ENCODE results near the gene TFB2M.
"Not testable (repeated sequence)": the region's sequence is repeated elsewhere in the genome, so short reads cannot be mapped to it uniquely, and the experiment has no call there.

TFB2M gene

DNA sequence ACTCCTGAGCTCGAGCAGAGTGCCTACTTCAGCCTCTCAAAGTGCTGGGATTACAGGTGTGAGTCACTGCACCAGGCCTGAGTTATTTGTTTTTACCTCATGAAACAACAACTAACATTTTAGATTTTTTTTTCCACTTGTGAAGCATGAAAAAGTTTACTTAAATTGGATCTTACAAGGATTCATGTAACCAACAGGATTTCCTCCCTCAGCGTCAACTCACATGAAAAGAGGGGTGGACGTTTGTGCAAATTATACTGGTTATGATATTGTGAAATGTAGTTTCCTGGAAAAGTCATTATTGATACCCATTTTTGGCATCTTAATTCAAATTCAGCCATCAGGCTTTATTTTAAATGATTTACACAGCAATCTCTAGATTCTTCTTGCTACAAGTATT, 6.7 kb upstream of the TFB2M start:
- Histone ChIP-seq H3K9ac (ENCODE audit: low read depth in 1 of 2, low read length in 2 of 2) (no peak overlapping the region), H3K9me3 (ENCODE audit: control insufficient read depth in 2 of 2, low read length in 2 of 2) (no peaks in the 10 kb centered on the region), H3K4me1 (ENCODE audit: control insufficient read depth in 2 of 2, insufficient read depth in 2 of 2, low read length in 2 of 2) (peaks cover 16 to 29% of the 10 kb centered on the region in 2 donors), H3K27ac (ENCODE audit: low read depth in 2 of 2, low read length in 2 of 2) (no peak overlapping the region), H3K4me3 (ENCODE audit: low read length in 2 of 2) (no peak overlapping the region), H3K36me3 (ENCODE audit: control insufficient read depth in 2 of 2, insufficient read depth in 2 of 2, low read length in 2 of 2) (no peaks in the 10 kb centered on the region), H3K27me3 (ENCODE audit: control insufficient read depth in 2 of 2, insufficient read depth in 2 of 2, low read length in 2 of 2) (no peaks in the 10 kb centered on the region)

DNA sequence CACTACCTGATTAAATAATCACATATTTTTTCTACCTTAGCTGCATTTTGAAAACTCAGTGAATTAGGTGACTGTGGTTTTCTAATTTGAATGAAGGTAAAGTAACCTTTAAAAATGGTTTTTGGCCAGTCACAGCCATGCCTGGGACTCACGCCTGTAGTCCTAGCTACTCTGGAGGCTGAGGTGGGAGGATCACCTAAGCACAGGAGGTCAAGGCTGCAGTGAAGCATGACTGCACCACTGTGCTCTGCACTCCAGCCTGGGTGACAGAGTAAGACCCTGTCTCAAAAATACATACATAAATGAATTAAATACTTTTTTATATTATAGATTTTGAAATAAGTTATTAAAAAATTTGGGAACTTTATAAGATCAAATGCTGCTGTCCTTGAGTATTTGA, 5.9 kb upstream of the TFB2M start:
- Histone ChIP-seq H3K27me3 (ENCODE audit: control insufficient read depth in 2 of 2, insufficient read depth in 2 of 2, low read length in 2 of 2) (no peaks in the 10 kb centered on the region), H3K9ac (ENCODE audit: low read depth in 1 of 2, low read length in 2 of 2) (no peak overlapping the region), H3K36me3 (ENCODE audit: control insufficient read depth in 2 of 2, insufficient read depth in 2 of 2, low read length in 2 of 2) (no peaks in the 10 kb centered on the region), H3K4me3 (ENCODE audit: low read length in 2 of 2) (no peak overlapping the region), H3K4me1 (ENCODE audit: control insufficient read depth in 2 of 2, insufficient read depth in 2 of 2, low read length in 2 of 2) (peaks cover 23 to 32% of the 10 kb centered on the region in 2 donors), H3K27ac (ENCODE audit: low read depth in 2 of 2, low read length in 2 of 2) (no peak overlapping the region), H3K9me3 (ENCODE audit: control insufficient read depth in 2 of 2, low read length in 2 of 2) (no peaks in the 10 kb centered on the region)

- H3K9me3 ChIP-seq (ENCODE audit: control insufficient read depth in 2 of 2, low read length in 2 of 2); H3K4me3 ChIP-seq (ENCODE audit: low read length in 2 of 2); H3K27me3 ChIP-seq (ENCODE audit: control insufficient read depth in 2 of 2, insufficient read depth in 2 of 2, low read length in 2 of 2); H3K36me3 ChIP-seq (ENCODE audit: control insufficient read depth in 2 of 2, insufficient read depth in 2 of 2, low read length in 2 of 2); H3K9ac ChIP-seq (ENCODE audit: low read depth in 1 of 2, low read length in 2 of 2): not testable (repeated sequence)
- Histone ChIP-seq H3K4me1 (ENCODE audit: control insufficient read depth in 2 of 2, insufficient read depth in 2 of 2, low read length in 2 of 2) (peaks cover 23 to 32% of the 10 kb centered on the region in 2 donors), H3K27ac (ENCODE audit: low read depth in 2 of 2, low read length in 2 of 2) (peak overlapping the region; percentile 85 to 92)
Measured at GRCh38 chr1:246571309-246571708, 5.2 kb upstream of the TFB2M start.

- peak overlapping the region; percentile 85 to 92 for H3K27ac ChIP-seq (ENCODE audit: low read depth in 2 of 2, low read length in 2 of 2)
- no peaks in the 10 kb centered on the region for H3K9me3 ChIP-seq (ENCODE audit: control insufficient read depth in 2 of 2, low read length in 2 of 2)
- peak overlapping the region; percentile 28 to 62 for H3K4me3 ChIP-seq (ENCODE audit: low read length in 2 of 2)
- peak overlapping the region; percentile 51 to 53 for H3K9ac ChIP-seq (ENCODE audit: low read depth in 1 of 2, low read length in 2 of 2)
- H3K36me3 ChIP-seq (ENCODE audit: control insufficient read depth in 2 of 2, insufficient read depth in 2 of 2, low read length in 2 of 2): no peaks in the 10 kb centered on the region
- no peaks in the 10 kb centered on the region for H3K27me3 ChIP-seq (ENCODE audit: control insufficient read depth in 2 of 2, insufficient read depth in 2 of 2, low read length in 2 of 2)
- peaks cover 32 to 37% of the 10 kb centered on the region in 2 donors for H3K4me1 ChIP-seq (ENCODE audit: control insufficient read depth in 2 of 2, insufficient read depth in 2 of 2, low read length in 2 of 2)
Measured at GRCh38 chr1:246569248-246570238, 3.5 kb upstream of the TFB2M start.

DNA sequence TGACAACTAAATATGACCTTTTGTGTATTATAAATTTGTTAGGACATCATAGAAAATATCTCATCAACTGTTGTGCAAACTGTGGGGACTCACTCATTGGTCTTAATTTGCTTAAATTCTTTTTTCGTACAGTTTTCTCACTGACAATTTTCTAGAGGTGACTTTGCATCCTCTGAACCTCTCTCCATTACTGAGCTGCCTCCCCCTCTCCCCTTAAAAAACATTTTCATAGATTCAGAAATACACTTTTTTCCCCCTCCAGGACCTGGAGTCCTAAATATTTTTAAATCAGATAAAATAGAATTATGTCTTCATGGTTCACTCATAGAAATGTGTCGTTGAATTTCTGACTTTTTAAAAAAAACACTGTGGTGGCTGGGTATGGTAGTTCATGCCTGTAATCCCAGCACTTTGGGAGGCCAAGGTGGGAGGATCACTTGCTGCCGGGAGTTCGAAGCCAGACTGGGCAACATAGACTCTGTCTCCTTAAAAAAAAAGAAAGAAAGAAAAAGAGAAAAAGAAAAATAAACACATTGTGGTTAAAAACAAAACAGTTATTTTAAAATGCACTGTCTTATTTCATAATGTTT, 1.7 kb upstream of the TFB2M start:
- Histone ChIP-seq H3K36me3 (ENCODE audit: control insufficient read depth in 2 of 2, insufficient read depth in 2 of 2, low read length in 2 of 2) (peaks cover 0 to 3% of the 10 kb centered on the region in 2 donors), H3K9me3 (ENCODE audit: control insufficient read depth in 2 of 2, low read length in 2 of 2) (no peaks in the 10 kb centered on the region), H3K9ac (ENCODE audit: low read depth in 1 of 2, low read length in 2 of 2) (peak overlapping the region; percentile 0 to 99), H3K27ac (ENCODE audit: low read depth in 2 of 2, low read length in 2 of 2) (peak overlapping the region; percentile 90 to 97), H3K4me3 (ENCODE audit: low read length in 2 of 2) (peak overlapping the region; percentile 91 to 100), H3K27me3 (ENCODE audit: control insufficient read depth in 2 of 2, insufficient read depth in 2 of 2, low read length in 2 of 2) (no peaks in the 10 kb centered on the region), H3K4me1 (ENCODE audit: control insufficient read depth in 2 of 2, insufficient read depth in 2 of 2, low read length in 2 of 2) (peaks cover 32 to 37% of the 10 kb centered on the region in 2 donors)

DNA sequence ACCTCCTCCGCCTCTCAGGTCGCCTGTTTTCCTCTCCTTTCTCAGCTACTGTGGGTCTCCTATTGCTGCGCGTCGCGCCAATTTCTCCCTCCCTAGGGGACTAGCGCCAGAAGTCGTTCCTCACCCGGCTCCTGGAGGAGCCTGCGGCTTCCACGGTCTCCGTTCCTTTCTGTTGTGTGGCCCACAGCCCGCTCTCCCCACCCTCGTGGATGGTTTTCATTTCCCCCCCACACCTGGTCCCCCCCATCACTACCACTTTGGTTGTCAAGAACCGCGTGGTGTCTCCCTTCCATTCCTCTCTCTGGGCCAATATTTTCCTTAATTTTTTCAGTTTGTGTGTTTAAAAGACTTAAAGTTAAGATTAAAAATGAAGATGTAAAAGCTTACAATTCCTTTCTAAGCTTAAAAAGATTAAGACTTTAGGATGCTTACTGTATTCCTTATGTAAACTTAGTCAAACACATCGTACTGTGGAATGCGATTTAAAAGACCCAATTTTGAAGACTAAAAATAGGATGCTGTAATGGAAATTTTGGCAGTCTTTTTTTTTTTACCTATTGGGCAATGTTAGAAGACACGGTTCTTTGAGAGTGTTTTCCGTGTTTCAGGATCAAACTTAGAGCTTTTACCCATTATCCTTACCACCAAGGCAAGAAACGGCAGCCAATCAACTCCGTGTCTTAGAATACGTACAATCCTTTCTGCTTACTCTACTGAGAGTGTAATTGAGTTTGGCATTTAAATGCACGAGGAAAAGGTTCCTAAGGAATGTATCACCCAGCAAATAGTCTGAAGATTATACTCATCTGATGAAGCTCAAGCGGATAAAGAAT, 968 bp upstream of the TFB2M start:
- H3K9me3 ChIP-seq (ENCODE audit: control insufficient read depth in 2 of 2, low read length in 2 of 2): no peaks in the 10 kb centered on the region
- peak overlapping the region; percentile 90 to 97 for H3K27ac ChIP-seq (ENCODE audit: low read depth in 2 of 2, low read length in 2 of 2)
- H3K27me3 ChIP-seq (ENCODE audit: control insufficient read depth in 2 of 2, insufficient read depth in 2 of 2, low read length in 2 of 2): no peaks in the 10 kb centered on the region
- H3K36me3 ChIP-seq (ENCODE audit: control insufficient read depth in 2 of 2, insufficient read depth in 2 of 2, low read length in 2 of 2): peaks cover 3% of the 10 kb centered on the region in 2 donors
- H3K4me3 ChIP-seq (ENCODE audit: low read length in 2 of 2): peak overlapping the region; percentile 91 to 100
- peak overlapping the region; percentile 96 to 99 for H3K9ac ChIP-seq (ENCODE audit: low read depth in 1 of 2, low read length in 2 of 2)
- H3K4me1 ChIP-seq (ENCODE audit: control insufficient read depth in 2 of 2, insufficient read depth in 2 of 2, low read length in 2 of 2): peaks cover 32 to 37% of the 10 kb centered on the region in 2 donors

DNA sequence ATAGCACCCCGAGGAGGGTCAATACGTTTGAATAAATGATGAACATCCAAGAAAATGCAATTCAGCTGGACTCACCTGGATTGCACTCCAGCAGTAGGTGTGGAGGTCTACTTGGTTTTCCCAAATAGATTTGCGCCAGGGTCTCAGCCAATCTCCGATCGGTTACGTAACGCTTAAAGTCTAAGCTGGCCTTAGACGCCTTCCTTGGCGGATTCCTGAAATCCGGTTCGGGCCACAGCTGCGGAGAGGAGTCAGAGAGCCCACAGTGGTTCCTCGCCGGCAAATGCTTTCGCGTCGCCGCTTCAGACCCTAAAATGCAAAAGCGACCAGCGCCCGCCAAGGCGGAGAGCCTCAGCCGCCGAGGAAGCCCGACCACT, 322 bp downstream of the TFB2M start:
- Histone ChIP-seq H3K4me3 (ENCODE audit: low read length in 2 of 2) (peak overlapping the region; percentile 91 to 100), H3K27ac (ENCODE audit: low read depth in 2 of 2, low read length in 2 of 2) (peak overlapping the region; percentile 90 to 97), H3K9me3 (ENCODE audit: control insufficient read depth in 2 of 2, low read length in 2 of 2) (no peaks in the 10 kb centered on the region), H3K36me3 (ENCODE audit: control insufficient read depth in 2 of 2, insufficient read depth in 2 of 2, low read length in 2 of 2) (peaks cover 3% of the 10 kb centered on the region in 2 donors), H3K9ac (ENCODE audit: low read depth in 1 of 2, low read length in 2 of 2) (peak overlapping the region; percentile 86 to 89), H3K27me3 (ENCODE audit: control insufficient read depth in 2 of 2, insufficient read depth in 2 of 2, low read length in 2 of 2) (no peaks in the 10 kb centered on the region), H3K4me1 (ENCODE audit: control insufficient read depth in 2 of 2, insufficient read depth in 2 of 2, low read length in 2 of 2) (peaks cover 30 to 32% of the 10 kb centered on the region in 2 donors)

DNA sequence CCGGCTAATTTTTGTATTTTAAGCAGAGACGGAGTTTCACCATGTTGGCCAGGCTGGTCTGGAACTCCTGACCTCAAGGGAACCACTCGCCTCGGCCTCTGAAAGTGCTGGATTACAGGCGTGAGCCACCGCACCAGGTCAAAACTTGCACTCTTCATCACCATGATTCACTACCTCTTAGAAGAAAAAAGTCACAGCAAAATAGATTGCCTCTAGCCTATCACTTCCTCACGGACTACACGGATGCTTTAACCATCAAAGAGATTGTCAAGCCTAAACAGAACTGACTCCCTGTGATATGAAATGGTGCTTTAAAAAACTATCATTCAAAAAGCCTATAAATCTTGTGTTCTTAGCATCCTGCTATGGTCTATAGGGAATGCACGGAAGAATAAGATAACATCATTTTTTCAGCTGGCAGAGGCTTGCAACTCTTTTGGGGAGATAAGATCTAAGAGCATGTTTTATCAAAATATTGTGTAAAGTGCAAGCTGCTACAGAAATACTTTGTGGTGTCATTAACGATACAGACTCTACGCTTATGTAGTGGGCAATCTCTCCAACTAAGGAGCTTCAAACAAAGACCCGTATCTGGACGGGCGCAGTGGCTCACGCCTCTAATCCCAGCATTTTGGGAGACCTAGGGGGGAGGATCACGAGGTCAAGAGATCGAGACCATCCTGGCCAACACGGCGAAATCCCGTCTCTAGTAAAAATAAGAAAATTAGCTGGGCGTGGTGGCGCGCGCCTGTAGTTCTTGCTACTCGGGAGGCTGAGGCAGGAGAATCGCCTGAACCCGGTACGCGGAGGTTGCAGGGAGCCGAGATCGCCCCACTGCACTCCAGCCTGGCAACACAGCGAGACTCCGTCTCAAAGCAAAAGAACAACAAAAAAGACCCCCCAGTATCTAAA, 966 bp downstream of the TFB2M start:
- peak overlapping the region; percentile 91 to 100 for H3K4me3 ChIP-seq (ENCODE audit: low read length in 2 of 2)
- peaks cover 5 to 7% of the 10 kb centered on the region in 2 donors for H3K36me3 ChIP-seq (ENCODE audit: control insufficient read depth in 2 of 2, insufficient read depth in 2 of 2, low read length in 2 of 2)
- no peaks in the 10 kb centered on the region for H3K9me3 ChIP-seq (ENCODE audit: control insufficient read depth in 2 of 2, low read length in 2 of 2)
- no peaks in the 10 kb centered on the region for H3K27me3 ChIP-seq (ENCODE audit: control insufficient read depth in 2 of 2, insufficient read depth in 2 of 2, low read length in 2 of 2)
- H3K27ac ChIP-seq (ENCODE audit: low read depth in 2 of 2, low read length in 2 of 2): peak overlapping the region; percentile 90 to 97
- H3K4me1 ChIP-seq (ENCODE audit: control insufficient read depth in 2 of 2, insufficient read depth in 2 of 2, low read length in 2 of 2): peaks cover 23 to 25% of the 10 kb centered on the region in 2 donors
- H3K9ac ChIP-seq (ENCODE audit: low read depth in 1 of 2, low read length in 2 of 2): peak overlapping the region; percentile 86 to 89

GRCh38 chr1:246560833-246561232, 5.2 kb downstream of the TFB2M start:
- not testable (repeated sequence) for H3K9me3 ChIP-seq (ENCODE audit: control insufficient read depth in 2 of 2, low read length in 2 of 2); H3K4me3 ChIP-seq (ENCODE audit: low read length in 2 of 2); H3K27ac ChIP-seq (ENCODE audit: low read depth in 2 of 2, low read length in 2 of 2); H3K27me3 ChIP-seq (ENCODE audit: control insufficient read depth in 2 of 2, insufficient read depth in 2 of 2, low read length in 2 of 2); H3K9ac ChIP-seq (ENCODE audit: low read depth in 1 of 2, low read length in 2 of 2); H3K4me1 ChIP-seq (ENCODE audit: control insufficient read depth in 2 of 2, insufficient read depth in 2 of 2, low read length in 2 of 2)
- peaks cover 18 to 28% of the 10 kb centered on the region in 2 donors for H3K36me3 ChIP-seq (ENCODE audit: control insufficient read depth in 2 of 2, insufficient read depth in 2 of 2, low read length in 2 of 2)
